GM12878 (cell line): ENCODE results near the gene NIN. TPM values are rescaled to one million over a fixed set of nuclear protein-coding genes. Genes with fewer than 3 reads are reported as not detected.
A peak's percentile ranks its signal among the peaks of the same experiment; 100 is the strongest.

Source experiments
- ATF7 ChIP-seq: fragments of 450-650 bp; IDR thresholded peaks from 2 replicates; pipeline ENCODE4 v1.6.1; 2016; ENCODE audit warnings: low read depth, mild to moderate bottlenecking
- CBFB ChIP-seq: IDR thresholded peaks from 2 replicates; pipeline ENCODE4 v1.6.1; 2016; ENCODE audit warnings: antibody characterized with exemption, low read depth
- CREB1 ChIP-seq: IDR thresholded peaks from 2 replicates; pipeline ENCODE4 v1.6.1; 2012; ENCODE audit warnings: low read depth, mild to moderate bottlenecking, inconsistent platforms
- EED ChIP-seq: sonication (generic); IDR thresholded peaks from 2 replicates; pipeline ENCODE4 v1.6.1; 2016; ENCODE audit warnings: antibody characterized with exemption, low read depth
- EGR1 ChIP-seq, 2 experiments: IDR thresholded peaks; 1 replicate in 1 of 2; 2 replicates in 1 of 2; pipeline ENCODE4 v1.6.1; 2011 to 2012; ENCODE audit warnings: low read depth in 2 of 2, low read length in 2 of 2, borderline replicate concordance in 1 of 2, mild to moderate bottlenecking in 1 of 2, moderate library complexity in 1 of 2
- ETV6 ChIP-seq, 2 experiments: fragments of 450-650 bp in 1 of 2; IDR thresholded peaks in 1 of 2; conservative IDR thresholded peaks in 1 of 2; 2 replicates each; pipeline ENCODE4 v1.6.1; 2014; ENCODE audit warnings: antibody characterized with exemption in 1 of 2, borderline replicate concordance in 1 of 2, low read depth in 1 of 2, mild to moderate bottlenecking in 1 of 2, moderate library complexity in 1 of 2
- GABPA ChIP-seq: IDR thresholded peaks from 2 replicates; pipeline ENCODE4 v1.6.1; 2014; ENCODE audit warnings: antibody characterized with exemption, low read depth, mild to moderate bottlenecking, inconsistent platforms
- HDGF ChIP-seq: fragments of 450-650 bp; IDR thresholded peaks from 2 replicates; pipeline ENCODE4 v1.6.1; 2016; ENCODE audit warnings: antibody characterized with exemption
- IKZF2 ChIP-seq, 2 experiments: fragments of 450-650 bp; IDR thresholded peaks; 2 replicates each; pipeline ENCODE4 v1.6.1; 2017; ENCODE audit warnings: mild to moderate bottlenecking in 2 of 2, moderate library complexity in 2 of 2
- MEF2A ChIP-seq: IDR thresholded peaks from 2 replicates; pipeline ENCODE4 v1.6.1; 2011; ENCODE audit warnings: low read depth, mild to moderate bottlenecking, low read length, moderate library complexity; ENCODE audit not compliant: insufficient read depth
- MEF2B ChIP-seq: fragments of 450-650 bp; IDR thresholded peaks from 2 replicates; pipeline ENCODE4 v1.6.1; 2018; ENCODE audit warnings: mild to moderate bottlenecking, moderate library complexity; ENCODE audit not compliant: partially characterized antibody, poor library complexity, severe bottlenecking
- MTA2 ChIP-seq: fragments of 450-650 bp; IDR thresholded peaks from 2 replicates; pipeline ENCODE4 v1.6.1; 2016; ENCODE audit warnings: low read depth, mild to moderate bottlenecking, moderate library complexity
- MYC ChIP-seq: IDR thresholded peaks from 2 replicates; pipeline ENCODE4 v1.6.1; 2011; ENCODE audit warnings: mild to moderate bottlenecking, low read length, moderate library complexity, inconsistent platforms; ENCODE audit not compliant: insufficient read depth, insufficient replicate concordance, insufficient read length, severe bottlenecking
- NFIC ChIP-seq: IDR thresholded peaks from 2 replicates; pipeline ENCODE4 v1.6.1; 2012; ENCODE audit warnings: low read depth, mild to moderate bottlenecking, inconsistent platforms, low read length, moderate library complexity
- PML ChIP-seq: IDR thresholded peaks from 2 replicates; pipeline ENCODE4 v1.6.1; 2012; ENCODE audit warnings: low read length, inconsistent platforms
- RAD51 ChIP-seq: fragments of 450-650 bp; IDR thresholded peaks from 2 replicates; pipeline ENCODE4 v1.6.1; 2016; ENCODE audit warnings: moderate library complexity, mild to moderate bottlenecking, inconsistent platforms
- RBBP5 ChIP-seq: fragments of 200-600 bp; sonication (generic); conservative IDR thresholded peaks from 2 replicates; pipeline ENCODE4 v1.6.1; 2016
- SMAD1 ChIP-seq: fragments of 450-650 bp; IDR thresholded peaks from 2 replicates; pipeline ENCODE4 v1.6.1; 2018; ENCODE audit warnings: mild to moderate bottlenecking, low read depth; ENCODE audit not compliant: partially characterized antibody
- TCF7 ChIP-seq: IDR thresholded peaks from 2 replicates; pipeline ENCODE4 v1.6.1; 2014; ENCODE audit warnings: antibody characterized with exemption, borderline replicate concordance
- YBX1 ChIP-seq: fragments of 450-650 bp; IDR thresholded peaks from 2 replicates; pipeline ENCODE4 v1.6.1; 2016; ENCODE audit warnings: antibody characterized with exemption
- polyA plus RNA-seq, 11 experiments: library from polyadenylated mRNA; depleted of rRNA in 4 of 11; unstranded in 6 of 11; stranded (reverse) in 5 of 11; fragments of >200 nt; fragmentation: Nextera tagmentation in 4 of 11; fragmentation: Illumina TruSeq in 1 of 11; extraction: Ambion mirVana in 4 of 11; extraction: Trizol in 1 of 11; gene quantifications; 1 replicate in 1 of 11; 2 replicates in 10 of 11; pipeline versions ENCODE4 v1.2.1 to v1.2.3, GENCODE V29; 2011 to 2016; ENCODE audit warnings: inconsistent platforms in 2 of 11, missing spikeins in 2 of 11, low read depth in 1 of 11
- total RNA-seq, 4 experiments: library from RNA; depleted of rRNA in 3 of 4; stranded (reverse); fragments of >200 nt in 3 of 4; fragmentation: Illumina TruSeq in 1 of 4; extraction: Trizol in 1 of 4; gene quantifications; 2 replicates each; pipeline versions ENCODE4 v1.2.1 to v1.2.3, GENCODE V29; 2013 to 2021
- TF ChIP-seq, protein P1 (sequence below): fragments of 450-650 bp; IDR thresholded peaks from 2 replicates; pipeline ENCODE4 v1.6.1; 2017; ENCODE audit warnings: mild to moderate bottlenecking
- TF ChIP-seq, protein P2 (sequence below): fragments of 450-650 bp; IDR thresholded peaks from 2 replicates; pipeline ENCODE4 v1.6.1; 2017; ENCODE audit warnings: mild to moderate bottlenecking, low read depth, inconsistent platforms; ENCODE audit not compliant: poor library complexity, severe bottlenecking
- TF ChIP-seq, protein P3 (sequence below): fragments of 450-650 bp; IDR thresholded peaks from 2 replicates; pipeline ENCODE4 v1.6.1; 2016; ENCODE audit warnings: mild to moderate bottlenecking
- TF ChIP-seq, protein P4 (sequence below): IDR thresholded peaks from 2 replicates; pipeline ENCODE4 v1.6.1; 2012; ENCODE audit warnings: low read length, inconsistent platforms

Gene NIN
- total and polyA plus RNA-seq, 10 of the 15 experiments (the other 5 are each of a cell fraction or from before 2014, with no cell fraction given): 16.2 to 135 (median 70.3) TPM

DNA sequence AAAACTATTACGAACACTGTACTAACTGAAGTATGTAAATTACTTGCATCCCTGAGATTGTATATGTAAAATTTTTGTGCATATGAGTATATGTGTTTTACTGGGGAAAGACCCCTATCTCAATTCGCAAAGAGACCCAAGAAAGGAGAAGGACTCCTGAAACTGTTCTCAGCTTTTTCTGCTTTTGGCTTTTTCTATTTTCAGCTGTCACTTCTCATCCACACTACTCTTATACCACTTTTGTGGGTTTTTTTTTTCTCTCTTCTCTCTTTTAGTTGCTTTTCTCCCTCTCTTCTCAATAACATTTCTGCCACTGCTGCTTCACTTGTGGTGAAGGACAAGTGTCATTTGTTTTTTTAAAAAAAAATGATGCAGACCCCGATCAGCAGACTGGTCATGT lies 39.8 kb downstream of the NIN start (continued):
- no peak for TF ChIP-seq TCF7
- no peak for TF ChIP-seq HDGF
- TF ChIP-seq EED: peak; percentile 47; the same call in 1 of the 2 replicates
- TF ChIP-seq, protein P1, sequence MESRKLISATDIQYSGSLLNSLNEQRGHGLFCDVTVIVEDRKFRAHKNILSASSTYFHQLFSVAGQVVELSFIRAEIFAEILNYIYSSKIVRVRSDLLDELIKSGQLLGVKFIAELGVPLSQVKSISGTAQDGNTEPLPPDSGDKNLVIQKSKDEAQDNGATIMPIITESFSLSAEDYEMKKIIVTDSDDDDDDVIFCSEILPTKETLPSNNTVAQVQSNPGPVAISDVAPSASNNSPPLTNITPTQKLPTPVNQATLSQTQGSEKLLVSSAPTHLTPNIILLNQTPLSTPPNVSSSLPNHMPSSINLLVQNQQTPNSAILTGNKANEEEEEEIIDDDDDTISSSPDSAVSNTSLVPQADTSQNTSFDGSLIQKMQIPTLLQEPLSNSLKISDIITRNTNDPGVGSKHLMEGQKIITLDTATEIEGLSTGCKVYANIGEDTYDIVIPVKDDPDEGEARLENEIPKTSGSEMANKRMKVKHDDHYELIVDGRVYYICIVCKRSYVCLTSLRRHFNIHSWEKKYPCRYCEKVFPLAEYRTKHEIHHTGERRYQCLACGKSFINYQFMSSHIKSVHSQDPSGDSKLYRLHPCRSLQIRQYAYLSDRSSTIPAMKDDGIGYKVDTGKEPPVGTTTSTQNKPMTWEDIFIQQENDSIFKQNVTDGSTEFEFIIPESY: no peak
- peak; percentile 88 for TF ChIP-seq NFIC
- no peak for TF ChIP-seq SMAD1
- no peak for TF ChIP-seq GABPA
- TF ChIP-seq EGR1 (IDR thresholded peaks at IDR 0.05; ENCODE audit: borderline replicate concordance in 1 of 2, low read depth in 2 of 2, low read length in 2 of 2): no peak
- TF ChIP-seq, protein P2, sequence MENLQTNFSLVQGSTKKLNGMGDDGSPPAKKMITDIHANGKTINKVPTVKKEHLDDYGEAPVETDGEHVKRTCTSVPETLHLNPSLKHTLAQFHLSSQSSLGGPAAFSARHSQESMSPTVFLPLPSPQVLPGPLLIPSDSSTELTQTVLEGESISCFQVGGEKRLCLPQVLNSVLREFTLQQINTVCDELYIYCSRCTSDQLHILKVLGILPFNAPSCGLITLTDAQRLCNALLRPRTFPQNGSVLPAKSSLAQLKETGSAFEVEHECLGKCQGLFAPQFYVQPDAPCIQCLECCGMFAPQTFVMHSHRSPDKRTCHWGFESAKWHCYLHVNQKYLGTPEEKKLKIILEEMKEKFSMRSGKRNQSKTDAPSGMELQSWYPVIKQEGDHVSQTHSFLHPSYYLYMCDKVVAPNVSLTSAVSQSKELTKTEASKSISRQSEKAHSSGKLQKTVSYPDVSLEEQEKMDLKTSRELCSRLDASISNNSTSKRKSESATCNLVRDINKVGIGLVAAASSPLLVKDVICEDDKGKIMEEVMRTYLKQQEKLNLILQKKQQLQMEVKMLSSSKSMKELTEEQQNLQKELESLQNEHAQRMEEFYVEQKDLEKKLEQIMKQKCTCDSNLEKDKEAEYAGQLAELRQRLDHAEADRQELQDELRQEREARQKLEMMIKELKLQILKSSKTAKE: no peak
- peak; percentile 86 for TF ChIP-seq MEF2A
- TF ChIP-seq, protein P3, sequence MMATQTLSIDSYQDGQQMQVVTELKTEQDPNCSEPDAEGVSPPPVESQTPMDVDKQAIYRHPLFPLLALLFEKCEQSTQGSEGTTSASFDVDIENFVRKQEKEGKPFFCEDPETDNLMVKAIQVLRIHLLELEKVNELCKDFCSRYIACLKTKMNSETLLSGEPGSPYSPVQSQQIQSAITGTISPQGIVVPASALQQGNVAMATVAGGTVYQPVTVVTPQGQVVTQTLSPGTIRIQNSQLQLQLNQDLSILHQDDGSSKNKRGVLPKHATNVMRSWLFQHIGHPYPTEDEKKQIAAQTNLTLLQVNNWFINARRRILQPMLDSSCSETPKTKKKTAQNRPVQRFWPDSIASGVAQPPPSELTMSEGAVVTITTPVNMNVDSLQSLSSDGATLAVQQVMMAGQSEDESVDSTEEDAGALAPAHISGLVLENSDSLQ: peak; percentile 65
- TF ChIP-seq RBBP5: no peak
- no peak for TF ChIP-seq YBX1
- TF ChIP-seq MTA2: no peak
- TF ChIP-seq ATF7: peak; percentile 46; the same call in 1 of the 2 replicates
- TF ChIP-seq MEF2B: peak; percentile 23
- TF ChIP-seq CREB1: no peak
- 0 out of 2 replicates have a peak, but pooled peaks have one; percentile 64 for TF ChIP-seq CBFB
- TF ChIP-seq PML: no peak
- peak; percentile 49 to 58; a peak in 3 of 4 replicates for TF ChIP-seq IKZF2 (IDR thresholded peaks at IDR 0.05)
- TF ChIP-seq, protein P4, sequence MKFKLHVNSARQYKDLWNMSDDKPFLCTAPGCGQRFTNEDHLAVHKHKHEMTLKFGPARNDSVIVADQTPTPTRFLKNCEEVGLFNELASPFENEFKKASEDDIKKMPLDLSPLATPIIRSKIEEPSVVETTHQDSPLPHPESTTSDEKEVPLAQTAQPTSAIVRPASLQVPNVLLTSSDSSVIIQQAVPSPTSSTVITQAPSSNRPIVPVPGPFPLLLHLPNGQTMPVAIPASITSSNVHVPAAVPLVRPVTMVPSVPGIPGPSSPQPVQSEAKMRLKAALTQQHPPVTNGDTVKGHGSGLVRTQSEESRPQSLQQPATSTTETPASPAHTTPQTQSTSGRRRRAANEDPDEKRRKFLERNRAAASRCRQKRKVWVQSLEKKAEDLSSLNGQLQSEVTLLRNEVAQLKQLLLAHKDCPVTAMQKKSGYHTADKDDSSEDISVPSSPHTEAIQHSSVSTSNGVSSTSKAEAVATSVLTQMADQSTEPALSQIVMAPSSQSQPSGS: peak; percentile 65
- no peak for TF ChIP-seq MYC
- peak; percentile 51; the same call in 1 of the 2 replicates for TF ChIP-seq RAD51
- TF ChIP-seq ETV6 (conservative IDR thresholded peaks at IDR 0.05 in 1 of 2, IDR thresholded peaks at IDR 0.05 in 1 of 2; ENCODE audit: borderline replicate concordance in 1 of 2, low read depth in 1 of 2): 0 out of 4 replicates have a peak, but pooled peaks of 1 of the 2 experiments have one; percentile 9
